ENCODE results near the gene DELE1. TPM values are rescaled to one million over a fixed set of nuclear protein-coding genes. Genes with fewer than 3 reads are reported as not detected.

The DELE1 gene
- 88.1 and 91.3 TPM in 2 replicates for total RNA-seq (2022)
- percentile 89 among the genes with signal in this experiment for Bru-seq, nascent RNA
- BruChase-seq, experiment 1, labeled RNA remaining after a 6-hour chase, result percentile 88 among the genes with signal in this experiment
- percentile 92 among the genes with signal in this experiment for BruChase-seq, experiment 2, labeled RNA remaining after a 2-hour chase
- long read RNA-seq, full-length matches to known transcripts, result 48 of 206 reads
- long read RNA-seq, partial matches to known transcripts, result 74 of 206 reads
- long read RNA-seq, other reads (novel, unspliced or antisense), result 84 of 206 reads

GRCh38 chr5:141923448-141924313 is at the start of gene DELE1:
Gene DELE1, plus strand, starts transcription at chr5:141923871. Its CDS starts 71 bp downstream, at chr5:141923942.
- peaks cover 47% of the 10 kb centered on the region for H3K36me3 Mint-ChIP-seq (ENCODE audit: insufficient read depth, unreplicated experiment)
- peak within 1 kb of the TSS; percentile 94 for H3K27ac Mint-ChIP-seq (ENCODE audit: low read depth, unreplicated experiment)
- no peaks in the 10 kb centered on the region for H3K9me3 Mint-ChIP-seq (ENCODE audit: unreplicated experiment)
- TF ChIP-seq CTCF (IDR thresholded peaks at IDR 0.05; ENCODE audit: unreplicated experiment), result no peak
- BruUV-seq (replicated peaks), result TSS peak; percentile 88
- intact Hi-C loops (cut with micrococcal nuclease), result no loop called here
- peak within 1 kb of the TSS; percentile 75 for H3K4me3 Mint-ChIP-seq (ENCODE audit: unreplicated experiment)
- ChIA-PET POLR2A (interaction anchor here (0.6 to 5.0 kb wide), 32 partner anchors 9 to 848 kb away, joined by 3 to 57 read pairs (median 4); partner anchors contain the start of genes ARAP3, DIAPH1, FCHSD1 and HDAC3), CTCF (interaction anchor here (0.6 to 7.2 kb wide), 15 partner anchors 9 to 1262 kb away, joined by 3 to 44 read pairs (median 4); partner anchors contain the start of genes DIAPH1, PCDH1 and RNF14)
- peak; percentile 98 for DNase-seq (ENCODE audit: unreplicated experiment)
- peaks cover 11% of the 10 kb centered on the region for H3K4me1 Mint-ChIP-seq (ENCODE audit: insufficient read depth, unreplicated experiment)
- no peaks in the 10 kb centered on the region for H3K27me3 Mint-ChIP-seq (ENCODE audit: insufficient read depth, unreplicated experiment)

- Mint-ChIP-seq H3K9me3 (ENCODE audit: unreplicated experiment) (no peaks in the 10 kb centered on the region), H3K27me3 (ENCODE audit: insufficient read depth, unreplicated experiment) (peaks cover 10% of the 10 kb centered on the region), H3K4me1 (ENCODE audit: insufficient read depth, unreplicated experiment) (peaks cover 22% of the 10 kb centered on the region), H3K36me3 (ENCODE audit: insufficient read depth, unreplicated experiment) (no peaks in the 10 kb centered on the region), H3K4me3 (ENCODE audit: unreplicated experiment) (no peak overlapping the region), H3K27ac (ENCODE audit: low read depth, unreplicated experiment) (no peak overlapping the region)
- DNase-seq (ENCODE audit: unreplicated experiment), result no peak
- no TSS peak for BruUV-seq (replicated peaks)
- CTCF ChIA-PET, result interaction anchor here (20.1 kb wide), 1 partner anchor 177 kb away, joined by 677 read pairs; no protein-coding TSS in a partner anchor
- intact Hi-C loops (cut with micrococcal nuclease), result no loop called here
- POLR2A ChIA-PET, result no interaction called here
- no peak for TF ChIP-seq CTCF (IDR thresholded peaks at IDR 0.05; ENCODE audit: unreplicated experiment)
These were observed 49.8 kb upstream of the DELE1 start for GRCh38 chr5:141873933-141874261.

GRCh38 chr5:141874262-141874964 is 49.3 kb upstream of the DELE1 start:
- Mint-ChIP-seq H3K27ac (ENCODE audit: low read depth, unreplicated experiment) (no peak overlapping the region), H3K4me1 (ENCODE audit: insufficient read depth, unreplicated experiment) (peaks cover 28% of the 10 kb centered on the region), H3K9me3 (ENCODE audit: unreplicated experiment) (no peaks in the 10 kb centered on the region), H3K4me3 (ENCODE audit: unreplicated experiment) (no peak overlapping the region), H3K36me3 (ENCODE audit: insufficient read depth, unreplicated experiment) (no peaks in the 10 kb centered on the region), H3K27me3 (ENCODE audit: insufficient read depth, unreplicated experiment) (peaks cover 10% of the 10 kb centered on the region)
- CTCF ChIA-PET, result interaction anchor here (0.5 to 20.1 kb wide), 7 partner anchors 11 to 227 kb away, joined by 3 to 677 read pairs (median 3); no protein-coding TSS in a partner anchor
- no TSS peak for BruUV-seq (replicated peaks)
- POLR2A ChIA-PET, result interaction anchor here (5.2 kb wide), 1 partner anchor 25 kb away, joined by 38 read pairs; no protein-coding TSS in a partner anchor
- TF ChIP-seq CTCF (IDR thresholded peaks at IDR 0.05; ENCODE audit: unreplicated experiment), result no peak
- DNase-seq (ENCODE audit: unreplicated experiment), result no peak
- intact Hi-C loops (cut with micrococcal nuclease), result no loop called here
